GM21515 (cell line): Measurements from ENCODE around the gene UBASH3A.

Experiments used
- ATAC-seq: cut with Tn5 transposase; IDR thresholded peaks from one replicate; pipeline ENCODE4 v1.9.1; 2021; ENCODE audit not compliant: unreplicated experiment

Gene UBASH3A

DNA sequence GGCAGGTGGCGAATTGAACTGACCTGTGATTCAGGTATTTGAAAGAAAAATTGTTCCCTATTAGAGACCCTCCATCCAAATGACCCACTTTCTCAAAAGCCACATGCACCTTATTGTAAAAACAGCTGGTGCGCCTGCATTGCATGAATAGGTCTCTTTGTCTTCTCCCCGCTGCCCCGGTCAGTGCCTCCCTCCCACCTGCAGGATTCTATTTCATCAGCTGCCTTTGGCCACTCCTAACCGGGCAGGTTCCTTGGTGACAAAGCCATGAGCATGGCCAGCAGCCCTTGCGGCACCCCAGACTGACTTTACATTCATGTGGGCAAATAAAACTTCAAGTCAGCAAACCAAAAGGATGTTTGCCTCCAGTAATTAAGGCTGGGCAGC lies 14.3 kb upstream of the UBASH3A start:
- no peak for ATAC-seq

DNA sequence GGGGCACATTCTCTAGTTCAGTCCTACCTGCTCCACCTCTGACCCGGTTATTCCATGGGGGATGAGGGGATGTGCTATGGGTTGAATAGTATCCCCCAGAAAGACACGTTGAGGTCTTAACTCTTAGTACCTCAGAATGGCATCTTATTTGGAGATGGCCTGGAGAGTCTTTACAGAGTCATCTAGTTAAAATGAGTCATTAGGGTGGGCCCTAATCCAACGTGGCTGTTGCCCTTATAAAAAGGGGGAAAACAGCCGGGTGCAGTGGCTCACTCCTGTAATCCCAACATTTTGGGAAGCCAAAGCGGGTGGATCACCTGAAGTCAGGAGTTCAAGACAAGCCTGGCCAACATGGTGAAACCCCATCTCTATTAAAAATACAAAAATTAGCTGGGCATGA lies 13.5 kb upstream of the UBASH3A start:
- ATAC-seq = no peak

DNA sequence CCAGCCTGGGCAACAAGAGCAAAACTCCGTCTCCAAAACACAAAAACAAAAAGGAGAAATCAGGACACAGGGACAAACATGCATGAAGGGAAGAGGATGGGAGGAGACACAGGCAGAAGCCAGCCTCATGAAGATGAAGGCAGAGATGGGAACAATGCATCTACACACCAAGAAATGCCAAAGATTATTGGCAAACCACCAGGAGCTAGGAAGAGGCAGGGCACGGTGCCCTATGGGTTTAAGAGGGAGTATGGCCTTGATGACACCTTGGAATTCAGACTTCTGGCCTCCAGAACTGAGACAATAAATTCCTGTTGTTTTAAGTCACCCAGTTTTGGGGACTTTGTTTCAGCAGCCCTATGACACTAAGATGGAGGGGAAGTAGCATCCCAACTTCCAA lies 13.0 kb upstream of the UBASH3A start:
- no peak for ATAC-seq

DNA sequence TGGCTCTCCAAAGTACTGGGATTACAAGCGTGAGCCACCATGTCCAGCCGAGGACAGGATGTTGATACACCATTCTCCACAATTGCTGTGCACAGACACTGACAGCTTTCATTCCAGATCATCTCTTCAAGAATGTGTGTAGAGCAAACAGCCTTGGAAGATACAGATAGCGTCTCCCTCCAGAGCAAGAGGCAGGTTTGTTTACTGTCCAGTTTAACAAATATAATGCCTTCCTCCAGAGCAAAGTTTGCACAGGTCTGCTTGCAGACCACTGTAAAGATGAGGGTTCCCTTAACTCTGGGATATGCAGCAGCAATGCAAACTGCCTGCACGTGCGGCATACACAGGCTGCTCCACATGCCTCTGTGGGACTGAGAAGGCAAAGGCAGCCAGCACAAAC lies 12.4 kb upstream of the UBASH3A start:
- no peak for ATAC-seq

DNA sequence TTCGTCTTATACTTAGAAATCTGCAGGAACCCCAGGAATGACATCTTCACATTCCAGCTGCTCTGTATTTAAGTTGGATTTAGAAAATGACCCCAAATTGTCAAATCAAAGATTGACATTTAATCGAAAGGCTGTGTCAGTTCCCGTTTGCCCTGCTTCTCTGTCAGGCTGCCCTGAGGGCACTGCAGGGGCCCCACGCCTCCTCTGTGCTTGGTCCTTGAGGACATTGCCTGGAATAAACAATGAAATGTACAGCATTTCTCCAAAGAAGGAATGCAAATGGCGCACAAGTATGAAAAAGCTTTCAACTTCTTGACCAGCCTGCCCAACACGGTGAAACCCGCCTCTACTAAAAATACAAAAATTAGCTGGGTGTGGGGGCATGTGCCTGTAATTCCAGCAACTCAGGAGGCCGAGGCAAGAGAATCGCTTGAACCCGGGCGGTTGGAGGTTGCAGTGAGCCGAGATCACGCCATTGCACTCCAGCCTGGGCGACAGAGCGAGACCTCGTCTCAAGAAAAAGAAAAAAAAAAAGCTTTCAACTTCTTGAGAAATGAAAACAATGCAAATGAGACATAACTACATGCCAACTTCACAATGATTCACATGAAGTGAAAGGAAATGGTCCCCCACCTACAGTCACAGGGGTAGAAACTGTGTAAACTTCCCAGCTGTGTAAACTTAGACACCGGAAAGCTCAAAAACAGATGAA lies 10.8 kb upstream of the UBASH3A start:
- peak; percentile 72 for ATAC-seq

DNA sequence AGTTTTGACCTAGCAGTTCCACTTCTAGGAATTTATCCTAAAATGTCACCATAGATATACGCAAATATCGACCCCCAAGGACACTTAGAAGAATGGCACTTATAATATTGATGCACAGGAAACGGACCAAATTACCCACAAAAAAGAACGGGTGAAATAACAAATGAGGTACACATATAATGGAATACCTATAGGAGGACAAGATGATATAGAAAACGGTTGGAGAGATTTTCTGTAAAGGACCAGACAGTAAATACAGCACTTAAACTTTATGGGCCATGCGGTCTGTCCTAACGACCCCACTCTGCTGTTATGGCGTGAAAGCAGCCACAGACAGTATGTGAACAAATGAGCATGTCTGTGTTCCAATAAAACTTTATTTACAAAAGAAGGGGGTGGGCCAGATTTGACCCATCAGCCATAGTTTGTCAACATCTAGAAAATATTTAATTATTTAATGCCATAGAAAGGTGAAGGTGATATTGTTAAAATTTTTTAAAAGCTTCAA lies 10.2 kb upstream of the UBASH3A start:
- ATAC-seq = no peak

DNA sequence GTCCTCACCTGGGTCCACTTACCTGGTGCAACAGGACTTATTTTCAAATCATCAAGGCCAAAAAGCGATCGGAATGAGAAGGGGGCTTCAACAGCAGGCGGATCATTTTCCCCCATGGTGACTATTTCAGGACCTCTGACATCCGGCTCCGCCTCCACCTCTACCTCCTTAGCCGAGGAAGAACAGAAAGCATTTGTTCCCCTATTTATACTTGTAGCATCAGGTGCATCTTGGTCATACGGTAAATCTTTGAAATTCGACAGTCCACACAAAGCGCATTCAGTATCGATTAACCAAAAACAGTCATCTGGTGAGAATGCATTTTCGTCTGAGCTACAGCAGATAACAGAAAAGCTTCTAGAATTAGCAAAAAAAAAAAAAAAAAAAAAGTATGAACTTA lies 8.4 kb upstream of the UBASH3A start:
- no peak for ATAC-seq

DNA sequence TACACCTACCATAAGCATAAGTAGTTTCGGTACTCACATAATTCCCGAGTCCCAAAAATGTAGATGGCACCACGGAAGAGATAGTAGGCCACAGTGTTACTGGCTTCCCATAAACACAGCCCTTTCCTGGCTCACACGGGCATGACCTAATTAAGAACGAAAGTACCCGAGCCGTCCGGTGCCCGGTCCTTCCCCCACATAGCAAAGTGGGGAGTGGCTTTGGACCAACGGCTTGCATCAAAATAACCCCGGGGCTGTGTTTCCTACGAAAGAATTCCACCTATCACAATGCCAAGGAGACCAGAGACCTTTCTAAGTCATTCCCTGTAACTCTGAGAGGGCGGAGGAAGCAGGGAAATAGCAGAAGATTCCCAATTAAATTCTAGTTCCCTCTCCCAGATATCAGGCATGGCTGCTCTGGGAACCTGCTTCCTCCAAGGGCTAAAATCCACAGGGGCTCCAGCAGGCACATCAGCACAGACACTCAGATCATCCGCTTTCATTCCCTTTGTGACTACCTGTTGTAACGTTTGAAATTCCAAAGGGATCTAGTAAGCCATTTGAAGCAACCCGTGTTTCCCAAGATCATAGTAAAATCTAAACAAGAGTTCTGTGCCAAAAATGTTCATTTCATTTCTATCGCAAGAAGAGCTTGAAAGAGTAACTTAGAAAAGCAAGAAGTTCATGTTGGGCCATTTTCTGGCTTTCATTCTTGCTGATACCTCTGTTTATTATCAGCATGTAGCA lies 7.6 kb upstream of the UBASH3A start, which contains the start of gene TMPRSS3:
TSS of gene TMPRSS3 (minus strand) at position 148 of the 747 bp plus-strand sequence. CDS start 635 bp downstream, outside the sequence.
- no peak for ATAC-seq

DNA sequence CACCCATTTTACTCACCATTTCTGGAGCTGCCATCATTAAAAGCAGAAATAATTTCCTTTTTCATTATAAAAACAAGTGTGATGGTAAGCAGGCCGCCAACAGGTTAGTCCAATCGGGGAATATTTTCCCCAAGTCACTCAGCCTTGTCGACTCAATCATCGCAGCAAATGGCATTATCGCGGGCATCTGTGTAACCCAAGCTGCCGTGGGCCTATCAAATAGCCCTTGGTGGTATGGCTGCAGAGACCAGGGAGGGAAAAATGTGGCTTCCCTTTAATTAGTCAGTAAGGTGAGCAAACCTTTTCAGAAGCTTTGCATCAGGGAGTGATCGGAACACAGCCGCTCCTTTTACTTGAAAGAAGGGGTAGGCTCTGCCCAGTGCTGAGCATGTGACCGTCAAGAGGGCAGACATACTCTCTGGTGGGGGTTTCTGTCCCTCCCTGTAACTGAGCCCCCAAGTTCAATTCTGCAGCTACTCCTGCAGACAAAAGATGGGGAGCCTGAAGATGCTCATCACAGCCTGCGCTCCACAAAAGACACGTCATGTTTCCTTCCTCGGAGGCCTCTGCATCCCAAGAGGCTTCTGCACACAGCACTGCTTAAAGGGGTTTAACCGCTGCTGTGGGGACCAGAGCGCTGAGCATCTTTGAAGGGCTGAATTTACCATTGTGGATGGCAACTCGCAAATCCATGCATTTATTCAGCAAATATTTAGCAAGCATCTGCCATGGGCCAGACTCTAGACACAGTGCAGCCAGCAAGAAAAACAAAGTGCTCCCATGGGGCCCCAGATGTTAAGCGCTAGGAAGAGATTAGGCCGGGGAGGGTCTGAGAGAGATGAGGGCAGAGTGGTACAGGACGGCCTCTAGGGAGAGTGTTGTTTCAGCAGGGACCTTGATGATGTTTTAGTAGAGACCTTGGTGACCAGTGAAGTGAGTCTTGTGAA lies 6.6 kb upstream of the UBASH3A start:
- no peak for ATAC-seq

DNA sequence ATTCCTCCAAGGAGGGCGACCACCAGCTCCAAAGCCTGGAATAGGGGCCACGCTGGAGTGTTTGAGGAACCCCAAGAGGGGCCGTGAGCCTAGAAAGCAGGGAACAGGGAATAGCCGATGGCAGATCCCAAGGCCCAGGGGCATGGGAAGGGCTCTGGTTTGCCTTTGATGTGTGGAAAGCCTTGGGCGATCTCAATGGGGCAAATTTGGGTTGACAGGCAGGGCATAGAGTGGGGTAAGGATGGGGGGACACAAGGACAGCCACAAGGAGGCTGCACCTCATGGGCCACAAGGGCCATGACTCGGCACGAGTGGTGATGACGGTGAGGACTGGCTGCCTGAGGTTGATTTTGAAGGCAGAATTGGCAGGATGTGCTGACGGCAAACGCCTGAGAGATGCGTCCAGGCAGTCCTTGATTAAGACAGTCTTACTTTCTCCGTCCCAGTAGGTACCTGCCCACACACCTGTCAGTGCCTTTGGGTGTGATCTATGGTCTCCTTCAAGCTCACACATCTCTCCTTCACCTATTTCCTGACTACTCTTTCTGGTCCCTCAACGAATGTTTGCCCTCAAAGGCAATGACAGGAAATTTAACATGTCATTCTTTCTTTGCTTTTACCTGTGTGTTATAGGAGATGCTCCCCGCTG lies 5.8 kb upstream of the UBASH3A start:
- no peak for ATAC-seq

DNA sequence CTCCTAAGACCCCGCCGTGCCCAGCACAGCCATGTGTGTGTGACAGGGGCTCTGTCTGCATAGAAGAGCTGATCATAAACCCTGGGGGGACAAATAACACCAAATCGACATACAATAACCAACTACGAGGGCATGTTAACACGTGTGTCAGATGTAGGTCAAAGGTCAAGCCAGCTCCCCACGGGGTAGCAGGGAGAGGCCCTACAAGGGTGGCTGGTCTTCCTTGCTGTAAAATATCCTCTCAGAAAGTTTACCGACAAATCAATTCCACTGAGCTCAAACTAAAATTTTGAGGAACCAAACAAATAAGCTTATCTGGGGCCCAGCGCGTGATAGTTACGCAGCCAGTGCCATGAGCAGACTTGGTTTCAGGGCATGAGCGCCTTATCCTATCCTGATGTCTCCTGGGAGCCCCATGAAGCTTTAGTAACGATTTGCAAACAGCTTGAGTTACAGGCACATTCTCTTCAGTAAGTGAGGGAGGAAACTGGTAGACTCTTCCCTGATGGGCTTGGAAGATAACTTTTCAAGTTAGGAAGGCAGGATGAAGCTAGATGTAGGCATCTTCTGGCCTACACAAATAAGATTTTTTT lies 5.2 kb upstream of the UBASH3A start:
- ATAC-seq = no peak

DNA sequence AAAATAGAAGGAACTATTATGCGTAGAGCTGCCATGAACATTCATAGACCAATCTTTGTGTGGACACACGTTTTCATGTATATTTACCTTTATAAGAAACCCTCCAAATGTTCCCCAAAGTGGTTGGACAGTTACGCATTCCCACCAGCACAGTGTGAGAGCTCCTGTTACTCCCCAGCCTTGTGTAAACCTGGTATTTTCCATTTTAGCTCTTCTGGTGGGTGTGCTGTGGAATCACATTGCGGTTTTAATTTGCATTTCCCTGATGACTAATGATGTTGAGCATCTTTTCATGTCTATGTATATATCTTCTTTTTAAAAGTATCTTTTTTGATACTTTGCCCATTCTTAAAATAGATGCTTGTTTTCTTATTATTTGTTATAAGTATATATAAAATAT lies 3.2 kb upstream of the UBASH3A start:
- ATAC-seq = no peak

DNA sequence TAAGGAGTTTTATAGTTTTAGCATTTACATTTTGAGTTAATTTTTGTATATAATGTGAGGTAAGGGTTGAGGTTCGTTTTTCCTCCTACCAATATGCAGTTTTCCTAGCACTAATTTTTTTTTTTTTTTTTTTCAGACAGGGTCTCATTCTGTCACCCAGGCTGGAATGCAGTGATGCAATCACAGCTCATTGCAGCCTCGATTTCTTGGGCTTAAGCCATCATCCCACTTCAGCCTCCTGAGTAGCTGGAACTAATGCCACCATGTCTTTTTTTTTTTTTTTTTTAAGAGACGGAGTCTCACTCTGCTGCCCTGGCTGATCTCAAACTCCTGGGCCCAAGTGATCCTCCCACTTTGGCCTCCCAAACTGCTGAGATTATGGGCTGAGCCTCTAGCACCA lies 2.5 kb upstream of the UBASH3A start:
- ATAC-seq = no peak

DNA sequence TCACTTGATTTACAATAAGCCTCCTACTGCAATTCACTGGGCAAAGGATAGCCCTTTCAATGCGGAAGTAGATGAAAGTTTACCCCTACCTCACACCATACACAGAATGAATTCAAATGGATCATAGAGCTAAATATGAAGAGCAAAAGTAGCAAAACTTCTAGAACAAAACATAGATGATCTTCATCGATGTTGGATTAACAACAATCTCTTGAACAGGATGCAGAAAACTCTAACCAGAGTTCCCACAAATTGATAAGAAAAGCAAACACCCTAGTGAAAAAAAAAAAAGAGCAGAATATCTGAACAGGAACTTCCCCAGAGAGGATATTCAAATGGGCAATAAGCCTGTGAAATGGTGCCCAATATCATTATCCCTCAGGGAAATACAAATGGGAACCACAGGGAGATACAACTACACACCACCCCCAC lies 1.9 kb upstream of the UBASH3A start:
- ATAC-seq = no peak

DNA sequence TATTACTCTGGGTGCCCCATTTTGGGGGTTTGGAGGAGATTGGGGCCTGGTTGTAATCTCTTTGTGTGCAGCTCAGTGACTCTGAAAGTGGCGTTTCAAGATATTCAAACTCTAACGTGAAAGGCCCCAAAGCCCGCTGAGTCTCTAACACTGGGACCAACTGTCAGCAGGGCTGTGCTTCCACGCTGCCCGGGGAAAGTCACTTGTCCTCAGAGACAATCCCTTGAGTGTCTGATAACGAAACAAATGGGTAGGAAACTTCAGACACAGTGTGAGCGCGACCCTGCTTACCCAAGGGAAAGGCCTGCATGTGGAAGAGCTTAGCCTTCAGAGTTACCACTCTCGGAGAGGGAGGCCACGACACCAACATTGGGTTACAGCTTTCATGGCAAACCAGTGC lies 837 bp downstream of the UBASH3A start:
- ATAC-seq = no peak

DNA sequence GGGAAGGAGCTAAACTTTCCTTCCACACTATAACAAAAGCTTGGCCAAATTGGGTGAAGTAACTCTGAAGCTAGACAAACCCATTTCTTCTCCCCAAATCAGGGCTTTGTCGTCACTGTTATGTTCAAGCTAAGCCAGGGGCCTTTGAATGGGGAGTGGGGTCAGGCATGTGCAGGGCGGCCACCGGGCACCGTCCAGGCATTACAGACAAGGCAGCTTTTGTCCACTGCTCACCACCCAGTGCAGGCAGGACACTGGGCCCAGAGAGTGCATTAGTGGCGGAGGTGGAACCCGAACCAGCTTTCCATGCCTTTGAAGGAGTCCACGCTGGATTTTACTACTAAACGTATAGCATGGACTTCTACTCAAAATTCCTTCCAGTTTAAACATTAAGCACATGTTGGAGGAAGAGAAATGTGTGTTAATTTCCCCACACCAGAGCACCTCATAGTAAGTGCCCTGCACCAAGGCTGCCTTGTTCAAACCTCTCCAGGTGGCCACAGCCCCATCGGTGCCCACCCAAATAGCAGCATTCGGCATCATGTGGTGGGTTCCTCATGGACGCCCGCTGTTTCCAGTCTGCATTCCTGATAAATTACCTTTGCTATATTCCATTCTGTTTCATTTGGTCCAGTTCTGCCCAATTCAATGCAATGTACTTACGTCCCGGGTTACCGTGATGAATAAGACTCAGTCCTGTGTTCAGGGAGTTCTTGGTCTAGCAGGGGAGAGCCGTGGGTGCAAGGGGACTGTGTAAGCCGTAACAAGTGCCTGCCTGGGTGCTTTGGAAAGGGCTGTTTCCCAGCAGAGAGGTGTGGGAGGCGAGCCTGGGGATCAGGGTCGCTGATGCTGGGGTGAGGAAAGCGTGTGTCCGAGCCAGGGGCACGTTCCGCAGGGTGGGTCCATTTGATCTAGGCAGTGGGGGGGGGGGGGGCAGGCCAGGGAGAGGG lies 1.6 kb downstream of the UBASH3A start:
- no peak for ATAC-seq

DNA sequence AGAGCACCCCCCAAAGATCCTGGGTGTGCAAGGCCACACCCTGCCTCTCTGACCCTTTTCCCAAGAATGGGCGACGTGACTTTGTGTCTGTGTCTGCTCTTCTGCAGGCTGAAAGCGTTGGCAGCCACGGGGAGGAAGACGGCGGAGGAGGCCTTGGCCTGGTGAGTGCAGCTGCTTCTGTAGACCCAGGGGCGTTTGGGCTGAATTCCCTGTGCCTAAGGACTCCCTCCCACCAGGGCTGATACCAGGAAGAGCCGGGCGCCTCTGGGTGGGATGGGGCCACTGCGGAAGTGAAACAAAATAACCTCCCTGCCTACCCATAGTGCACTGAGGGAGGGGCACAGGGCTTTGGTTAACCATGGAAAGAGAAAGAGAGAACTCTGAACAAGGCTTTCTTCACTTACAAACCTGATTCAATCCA lies 2.5 kb downstream of the UBASH3A start:
- no peak for ATAC-seq

DNA sequence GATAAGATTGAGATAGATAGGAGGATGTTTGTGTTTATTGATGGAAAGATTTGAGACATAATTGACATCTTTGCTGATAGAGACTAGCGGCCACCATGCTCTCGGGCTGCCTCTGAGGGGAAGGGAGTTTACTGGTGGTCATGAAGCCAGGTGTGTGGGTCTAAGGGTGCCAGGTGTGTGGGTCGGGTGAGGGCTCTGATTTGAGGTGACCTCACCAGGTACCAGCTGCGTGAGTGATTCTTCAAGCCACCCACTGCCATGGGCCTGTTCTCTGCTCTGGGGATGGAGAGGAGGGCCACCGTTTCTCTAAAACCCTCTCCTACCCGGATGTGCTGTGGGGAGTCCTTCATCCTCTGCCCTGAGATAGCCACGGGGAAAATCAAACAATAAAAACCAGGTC lies 3.2 kb downstream of the UBASH3A start:
- ATAC-seq = no peak

DNA sequence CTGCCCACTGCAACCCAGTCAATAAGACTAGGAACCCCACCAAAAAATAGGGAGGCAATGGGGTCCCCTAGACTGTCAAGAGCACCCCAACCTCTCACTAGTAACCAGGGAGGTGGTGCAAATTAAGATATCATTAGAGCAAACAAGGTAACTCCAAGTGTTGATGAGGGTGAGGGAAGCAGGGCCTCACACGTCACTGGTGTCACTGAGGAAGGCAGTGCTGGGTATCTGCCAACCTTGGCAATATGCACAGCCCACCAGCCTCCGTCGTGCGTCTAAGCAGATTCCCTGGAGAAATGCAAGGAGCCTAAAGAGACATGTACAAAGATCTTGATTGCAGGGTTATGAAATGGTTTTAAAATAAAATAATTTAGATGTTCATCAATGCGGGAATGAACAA lies 3.8 kb downstream of the UBASH3A start:
- no peak for ATAC-seq
